AG20443 (cell line): ENCODE results near the gene CYB5R2.
"Not testable (repeated sequence)": the region's sequence is repeated elsewhere in the genome, so short reads cannot be mapped to it uniquely, and the experiment has no call there.

Source experiments
- DNase-seq: peaks from one replicate; pipeline ENCODE4 v3.0.0; 2012; ENCODE audit warnings: low spot score, mixed read lengths

Gene CYB5R2

DNA sequence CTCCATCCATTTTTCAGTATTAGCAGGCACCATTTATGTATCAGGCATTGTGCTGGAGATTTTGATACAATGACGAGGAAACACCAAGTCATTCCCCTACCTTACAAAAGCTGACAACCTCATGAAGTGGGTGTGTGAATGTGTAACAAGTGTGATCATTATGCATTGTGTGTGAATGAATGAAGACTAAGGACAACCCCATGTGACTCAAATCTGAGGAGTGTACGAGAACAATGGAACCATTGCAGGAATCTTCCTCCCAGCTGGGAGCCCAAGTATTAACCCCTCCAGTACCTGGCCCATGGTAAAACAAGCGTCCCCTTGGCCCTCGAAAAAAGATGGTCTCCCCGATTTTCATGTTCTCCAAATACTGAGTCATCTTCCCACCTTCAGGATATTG, 4.4 kb downstream of the CYB5R2 start:
- no peak for DNase-seq

GRCh38 chr11:7668464-7668863, 4.8 kb downstream of the CYB5R2 start:
- no peak for DNase-seq

DNA sequence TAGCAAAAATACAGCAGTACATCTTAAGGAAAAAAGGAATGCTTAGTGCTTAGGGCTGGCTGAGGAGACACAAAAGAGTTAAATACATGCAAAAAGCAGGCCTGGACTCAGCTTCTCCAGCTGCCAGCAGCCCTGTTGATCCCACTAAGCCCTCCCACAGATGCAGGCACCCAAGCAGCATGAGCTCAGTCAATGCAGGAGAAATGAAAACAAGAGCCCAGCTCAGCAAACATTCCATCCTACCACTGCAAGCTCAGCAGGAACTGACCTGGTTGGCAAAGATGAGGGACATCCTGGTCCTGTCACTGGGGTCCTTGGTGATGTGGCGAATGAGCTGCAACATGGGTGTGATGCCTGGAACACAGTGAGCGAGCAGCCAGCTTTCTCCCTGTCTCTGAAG, 5.8 kb downstream of the CYB5R2 start:
- no peak for DNase-seq

- DNase-seq = no peak
These were observed 6.9 kb downstream of the CYB5R2 start for GRCh38 chr11:7666292-7666866.

DNA sequence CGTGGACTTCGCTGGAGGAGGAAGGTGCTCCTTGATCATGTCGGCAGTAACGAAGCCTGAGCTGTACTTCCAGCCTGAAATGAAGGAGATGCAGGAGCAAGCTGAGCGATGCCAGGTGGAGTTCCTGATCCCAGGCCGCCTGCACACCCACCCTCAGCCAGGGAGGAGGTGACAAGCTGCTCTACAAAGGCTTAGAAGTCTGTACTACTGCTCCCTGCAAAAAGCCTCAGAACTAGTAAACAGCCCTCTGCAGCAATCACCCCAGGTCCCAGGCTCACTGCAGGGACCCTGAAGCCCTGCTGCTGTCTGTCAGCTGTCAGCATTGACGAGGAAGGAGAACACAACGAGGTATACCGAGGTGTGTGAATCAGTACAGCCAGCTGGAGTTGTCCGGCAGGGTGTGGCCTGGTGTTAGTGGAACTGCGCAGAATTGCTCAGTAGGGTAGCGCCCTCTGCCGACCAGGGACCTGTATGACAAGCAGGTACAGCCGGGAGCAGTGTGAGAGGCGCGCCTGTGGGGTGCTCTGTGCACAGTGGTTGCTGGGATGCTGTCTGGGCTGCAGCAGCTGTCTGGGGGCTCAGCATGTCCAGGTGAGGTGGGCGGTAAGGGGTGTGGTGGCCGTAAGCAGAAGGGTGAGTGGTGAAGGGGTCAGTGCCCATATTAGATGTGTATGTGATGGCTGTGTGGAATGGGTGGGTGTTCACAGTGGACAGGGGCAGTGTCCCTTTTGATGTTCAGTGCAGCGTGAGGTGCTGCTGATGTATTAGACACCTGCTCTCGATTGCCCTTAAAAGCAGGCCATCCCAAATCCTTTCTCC, 7.6 kb downstream of the CYB5R2 start:
- peak; percentile 92 for DNase-seq

DNA sequence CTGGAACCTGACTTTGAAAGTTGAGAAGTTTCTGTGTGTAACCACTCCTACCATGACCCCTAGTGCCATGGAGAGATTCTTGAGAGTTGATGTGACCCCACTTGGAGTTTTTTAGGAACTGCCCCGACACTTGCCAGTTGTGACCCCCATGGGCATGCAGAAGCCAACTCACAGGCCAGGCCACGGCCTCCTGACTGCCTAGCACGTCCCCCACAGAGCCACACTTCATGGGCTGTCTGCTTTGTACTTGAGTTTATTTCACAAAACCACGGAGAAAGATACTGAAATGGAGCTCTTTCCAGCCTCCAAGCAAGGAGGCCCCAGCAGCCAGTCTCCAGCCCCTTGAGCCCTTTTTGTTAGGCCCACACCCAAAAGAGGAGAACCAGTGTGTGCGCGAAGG, 8.4 kb downstream of the CYB5R2 start:
- DNase-seq = no peak

DNA sequence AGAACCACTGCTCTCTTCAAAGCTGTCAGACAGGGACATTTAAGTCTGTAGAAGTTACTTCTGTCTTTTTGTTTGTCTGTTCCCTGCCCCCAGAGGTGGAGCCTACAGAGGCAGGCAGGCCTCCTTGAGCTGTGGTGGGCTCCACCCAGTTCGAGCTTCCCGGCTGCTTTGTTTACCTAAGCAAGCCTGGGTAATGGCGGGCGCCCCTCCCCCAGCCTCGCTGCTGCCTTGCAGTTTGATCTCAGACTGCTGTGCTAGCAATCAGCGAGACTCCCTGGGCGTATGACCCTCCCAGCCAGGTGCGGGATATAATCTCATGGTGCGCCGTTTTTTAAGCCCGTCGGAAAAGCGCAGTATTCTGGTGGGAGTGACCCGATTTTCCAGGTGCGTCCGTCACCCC, 9.8 kb downstream of the CYB5R2 start:
- not testable (repeated sequence) for DNase-seq

DNA sequence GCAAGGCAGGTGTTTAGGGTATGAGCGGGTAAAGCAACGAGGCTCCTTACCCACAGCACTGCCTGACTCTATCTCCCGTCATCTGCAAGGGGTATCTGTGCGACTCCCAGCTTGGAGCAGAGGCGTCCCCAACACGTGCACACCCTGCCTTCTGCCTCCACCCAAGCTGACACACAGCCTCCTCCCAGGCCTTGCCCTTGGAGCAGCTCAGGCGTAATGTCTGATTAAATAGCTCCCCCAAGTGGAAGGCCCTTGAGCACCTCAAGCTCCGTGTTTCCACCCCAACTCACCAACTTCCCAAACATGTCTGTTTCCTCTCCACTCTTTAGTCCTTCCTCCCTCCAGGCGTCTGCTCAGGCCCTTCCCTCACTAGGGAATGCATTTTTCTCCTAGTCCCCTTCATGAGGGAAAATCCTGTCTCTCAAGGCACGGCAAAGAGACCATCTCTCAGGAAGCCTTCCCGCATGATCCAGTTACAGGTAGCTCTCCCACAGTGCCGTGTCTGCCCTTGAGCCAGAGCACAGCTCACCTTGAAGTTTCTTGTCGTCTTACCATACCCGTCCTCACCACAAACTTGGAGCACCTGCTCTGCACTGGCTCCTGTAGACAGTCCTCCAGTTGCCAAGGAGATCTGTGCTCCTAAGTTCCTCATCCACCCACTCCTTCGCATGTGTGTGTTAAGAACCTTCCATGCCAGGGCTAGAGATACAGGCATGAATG, 15.8 kb downstream of the CYB5R2 start:
- DNase-seq = peak; percentile 93

DNA sequence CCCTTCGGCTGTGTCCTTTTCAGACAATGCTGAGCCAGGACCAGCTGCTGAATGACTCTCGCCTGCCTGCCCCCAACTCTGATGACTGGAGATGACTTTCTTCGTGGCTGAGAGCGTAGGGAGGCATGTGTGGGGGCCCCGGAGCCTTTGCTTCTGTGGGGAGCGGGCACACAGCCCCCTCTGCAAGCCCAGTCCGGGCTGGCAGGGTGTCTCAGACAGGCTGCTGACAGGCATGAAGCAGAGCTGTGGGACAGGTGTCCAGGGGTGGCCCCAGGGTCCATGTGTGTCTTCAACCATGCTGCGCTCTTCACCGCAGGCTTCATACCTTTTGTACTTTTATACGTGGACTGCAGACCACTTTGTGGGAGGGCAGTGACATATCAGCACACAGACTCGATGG, 16.6 kb downstream of the CYB5R2 start:
- no peak for DNase-seq

DNA sequence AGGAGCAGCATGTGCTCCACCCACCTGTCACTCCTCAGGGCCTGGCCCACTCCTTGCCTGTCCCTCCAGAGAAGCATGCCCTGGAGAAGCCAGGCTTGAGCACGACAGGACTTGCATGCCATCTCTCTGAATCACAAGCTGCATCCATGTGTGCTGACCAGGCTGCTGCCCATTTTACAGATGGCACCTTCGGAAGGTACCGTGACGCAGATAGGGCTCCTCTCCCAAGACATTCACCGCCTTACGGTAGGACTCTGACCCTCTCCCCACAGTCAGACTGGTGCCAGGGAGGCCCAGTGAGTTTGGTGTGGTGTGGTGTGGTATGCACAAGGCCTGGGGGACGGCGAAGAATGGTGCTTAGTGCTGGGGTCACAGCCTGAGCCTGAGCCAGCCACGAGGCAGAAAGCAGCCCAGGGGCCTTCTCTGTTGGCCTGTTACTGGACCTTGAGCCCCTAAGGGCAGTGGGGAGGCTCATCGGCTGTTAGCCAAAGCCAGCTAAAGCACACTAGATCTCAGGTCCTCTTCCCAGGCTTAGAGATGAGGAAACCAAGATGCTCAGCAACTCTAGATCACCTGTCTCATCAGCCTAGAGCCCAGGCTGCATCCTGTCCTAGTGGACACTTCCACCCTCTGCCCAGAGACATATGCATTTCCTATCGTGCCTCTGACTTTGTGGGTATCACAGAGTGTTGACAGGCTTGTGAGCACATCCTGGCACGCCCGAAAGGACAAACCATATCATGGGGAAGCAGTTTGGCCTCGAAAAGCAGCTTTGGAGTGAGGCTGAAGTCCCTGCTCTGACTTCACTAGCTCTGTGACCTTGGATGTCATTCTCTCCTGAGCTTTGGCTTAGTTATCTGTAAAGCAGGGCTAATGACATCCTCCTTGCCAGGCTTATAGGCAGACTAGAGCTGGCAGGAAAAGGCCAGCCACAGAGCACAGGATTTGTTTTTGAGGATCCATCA, 17.8 kb downstream of the CYB5R2 start:
- DNase-seq = no peak

- DNase-seq = no peak
These were observed 19.1 kb downstream of the CYB5R2 start for GRCh38 chr11:7654195-7654705.

GRCh38 chr11:7651700-7652099, 21.6 kb downstream of the CYB5R2 start:
- DNase-seq = no peak

DNA sequence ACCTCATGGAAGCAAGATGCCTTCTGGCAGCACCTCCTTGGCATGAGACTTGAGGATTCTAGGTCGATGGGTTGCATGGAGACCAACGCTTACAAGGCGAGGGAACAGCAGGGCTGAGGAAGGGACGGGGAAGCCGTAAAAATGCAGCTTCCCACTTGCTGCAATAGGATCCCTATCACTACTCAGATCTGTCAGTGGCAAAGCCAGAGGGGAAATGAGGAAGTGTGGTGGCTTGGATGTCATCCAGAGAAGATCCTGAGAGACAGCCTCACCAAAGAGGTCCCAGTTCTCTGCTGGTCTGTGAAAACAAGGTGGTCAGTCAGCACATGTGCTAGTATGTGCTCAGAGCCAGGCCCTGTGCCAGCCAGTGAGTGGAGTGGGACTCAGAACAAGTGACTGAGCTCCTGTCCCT, 22.2 kb downstream of the CYB5R2 start:
- DNase-seq = no peak

GRCh38 chr11:7648264-7648663, 25.0 kb downstream of the CYB5R2 start:
- no peak for DNase-seq

- no peak for DNase-seq
These were observed 26.4 kb downstream of the CYB5R2 start for GRCh38 chr11:7646866-7647265.

GRCh38 chr11:7645206-7645605, 28.1 kb downstream of the CYB5R2 start:
- no peak for DNase-seq

DNA sequence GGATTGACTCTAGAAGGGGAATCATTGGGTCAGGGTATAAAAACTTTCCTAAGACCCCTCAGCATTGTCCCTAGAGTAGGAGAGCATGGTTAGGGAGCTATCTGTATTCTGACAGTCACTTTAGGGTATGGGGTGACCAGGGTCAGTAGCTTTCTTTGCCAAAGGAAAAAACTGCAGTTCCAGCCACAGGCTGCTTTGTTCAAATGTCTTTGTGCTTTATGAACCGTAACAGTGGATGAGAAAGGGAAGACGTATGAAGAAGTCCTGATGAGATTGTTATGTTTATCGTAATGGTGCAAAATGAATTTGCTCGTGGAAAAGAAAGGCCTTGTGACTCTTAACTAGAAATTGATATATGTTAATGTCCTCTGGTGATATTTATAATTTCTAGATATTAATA, 30.0 kb downstream of the CYB5R2 start:
- no peak for DNase-seq

DNA sequence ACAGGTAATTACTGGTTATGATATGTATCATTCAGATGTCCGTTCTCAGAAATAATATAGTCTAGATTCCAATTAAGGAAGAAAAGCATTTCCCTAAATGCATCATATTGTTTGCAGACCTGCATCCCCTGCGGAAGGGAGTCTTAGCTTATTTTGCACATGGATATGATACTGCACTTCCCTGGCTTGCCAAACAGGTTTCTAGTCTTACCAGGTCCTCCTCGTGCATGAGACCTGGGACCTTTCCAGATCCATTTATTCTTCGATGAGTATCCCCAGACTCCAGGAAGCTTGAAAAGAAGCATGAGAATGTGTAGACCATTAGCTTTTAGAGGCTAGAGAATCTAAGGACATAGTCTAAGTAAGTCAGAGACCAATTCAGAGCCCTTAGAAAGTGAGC, 30.6 kb downstream of the CYB5R2 start:
- DNase-seq = no peak

DNA sequence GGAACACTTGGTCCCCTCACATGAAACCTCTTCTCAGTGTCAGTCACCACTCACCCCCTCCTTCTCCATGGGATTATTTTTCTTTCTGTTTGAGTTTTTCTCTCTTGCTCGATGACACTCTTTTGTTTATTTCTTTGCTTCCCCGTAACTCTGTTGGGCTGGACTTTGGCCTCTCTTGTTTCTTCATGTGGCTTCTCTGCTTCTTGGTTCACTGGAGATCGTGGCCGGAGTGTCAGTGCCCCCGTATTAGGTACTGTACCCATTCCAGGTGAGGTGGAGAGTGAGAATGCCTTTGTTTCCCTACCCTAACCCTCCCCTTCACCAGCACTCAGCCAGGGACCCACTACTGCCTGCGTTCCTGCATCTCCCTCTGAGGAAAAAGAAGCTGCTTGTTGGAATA, 32.5 kb downstream of the CYB5R2 start:
- no peak for DNase-seq

DNA sequence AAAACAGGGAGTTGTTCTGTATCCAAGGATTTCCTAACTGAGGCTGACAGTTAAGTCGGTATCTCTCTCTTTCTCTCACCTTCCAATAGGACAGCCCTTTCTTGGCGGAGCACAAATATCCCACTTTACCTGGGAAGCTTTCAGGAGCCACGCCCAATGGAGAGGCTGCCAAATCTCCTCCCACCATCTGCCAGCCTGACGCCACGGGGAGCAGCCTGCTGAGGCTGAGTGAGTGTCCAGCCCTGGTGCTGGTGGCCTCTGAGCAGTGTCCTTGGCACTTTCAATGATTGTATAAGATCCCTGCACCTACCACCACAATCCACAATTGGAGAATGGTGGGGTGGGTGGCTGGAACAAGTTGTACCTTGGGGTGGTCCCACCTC, 33.7 kb downstream of the CYB5R2 start:
- no peak for DNase-seq

DNA sequence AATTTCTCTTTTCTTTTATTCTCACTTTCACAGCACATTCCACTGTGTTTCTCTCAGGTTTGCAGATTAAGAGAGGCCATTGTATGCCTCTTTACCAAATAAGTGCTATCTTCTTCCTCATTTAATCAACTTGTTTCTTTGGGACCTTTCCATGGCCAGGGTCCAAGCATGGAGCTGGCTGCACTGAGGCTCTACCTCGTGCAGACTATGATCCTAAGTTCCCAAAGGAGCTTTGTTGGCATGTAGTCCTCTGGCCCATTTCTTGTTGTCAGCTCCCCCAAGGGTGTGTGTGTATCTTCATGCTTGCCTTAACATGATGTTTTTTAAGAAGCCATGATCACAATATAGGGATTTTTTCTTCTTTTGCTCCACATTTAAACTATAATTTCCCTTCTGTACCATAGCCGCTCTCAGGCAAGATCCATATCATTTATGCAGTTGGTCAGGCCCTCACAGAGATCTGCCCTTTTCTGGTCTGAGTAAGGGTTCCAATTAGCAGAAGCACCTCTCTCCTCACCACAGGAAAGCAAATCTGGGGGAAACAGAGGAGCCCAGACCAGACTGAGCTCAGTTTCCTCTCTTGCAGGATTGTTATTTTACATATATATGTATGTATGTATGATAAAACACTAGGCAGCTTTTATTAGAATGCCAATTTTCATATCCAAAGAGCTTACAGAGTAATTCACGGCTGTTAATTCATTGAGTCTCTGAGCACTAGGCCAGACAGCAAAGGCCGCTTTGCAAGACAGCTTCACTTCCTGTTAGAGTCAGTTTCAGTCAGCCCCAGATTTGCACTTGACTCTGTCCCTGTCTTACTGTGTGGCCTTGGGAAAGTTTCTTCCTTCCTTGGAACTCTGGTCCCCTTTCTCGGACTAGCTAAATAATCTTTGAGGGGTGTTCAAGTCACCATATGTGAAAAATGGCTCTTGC, 34.3 kb downstream of the CYB5R2 start:
- DNase-seq = no peak
